OCI-LY1 (cell line): ENCODE results near the gene ZNF554.

Experiments used
- CTCF ChIP-seq: fragments of 200-600 bp; sonication (generic), shearing (Covaris generic); IDR thresholded peaks from 2 replicates; pipeline ENCODE4 v1.5.1; 2017; ENCODE audit warnings: mild to moderate bottlenecking, antibody characterized with exemption, low read length, moderate library complexity, mixed read lengths
- EZH2 ChIP-seq: fragments of 200-600 bp; sonication (generic), shearing (Covaris generic); IDR thresholded peaks from 2 replicates; pipeline ENCODE4 v1.8.0; 2017; ENCODE audit warnings: borderline replicate concordance, mixed run types, mild to moderate bottlenecking, antibody characterized with exemption, low read length, moderate library complexity, mixed read lengths

GRCh38 chr19:2791876-2792275 lies 27.8 kb upstream of the ZNF554 start:
- TF ChIP-seq EZH2, result no peak
- no peak for TF ChIP-seq CTCF
